HepG2 (cell line): ENCODE measurements around the gene PEPD. TPM values are rescaled to one million over a fixed set of nuclear protein-coding genes. Genes with fewer than 3 reads are reported as not detected.

ENCODE experiments used
- ATM ChIP-seq: fragments of 450-650 bp; IDR thresholded peaks from 2 replicates; pipeline ENCODE4 v1.7.1; 2017; ENCODE audit warnings: mild to moderate bottlenecking, borderline replicate concordance
- ERF ChIP-seq: IDR thresholded peaks from 2 replicates; pipeline ENCODE4 v1.6.1; 2018; ENCODE audit warnings: missing biosample characterization, missing genetic modification reagents
- FOXK2 ChIP-seq: fragments of 450-650 bp; IDR thresholded peaks from 2 replicates; pipeline ENCODE4 v1.6.1; 2016
- ISX ChIP-seq: sonication (generic); formaldehyde crosslinking; conservative IDR thresholded peaks from 2 replicates; pipeline ENCODE4 v1.5.0; 2020; ENCODE audit warnings: missing genetic modification reagents
- JARID2 ChIP-seq: sonication (generic); formaldehyde crosslinking; IDR thresholded peaks from 2 replicates; pipeline ENCODE4 v1.8.1; 2023; ENCODE audit warnings: missing genetic modification reagents, inconsistent platforms; ENCODE audit not compliant: insufficient replicate concordance
- KLF15 ChIP-seq: sonication (generic); formaldehyde crosslinking; IDR thresholded peaks from 2 replicates; pipeline ENCODE4 v1.8.1; 2023; ENCODE audit warnings: borderline replicate concordance, mild to moderate bottlenecking, inconsistent platforms, missing genetic modification reagents, mixed read lengths
- MIXL1 ChIP-seq: IDR thresholded peaks from 2 replicates; pipeline ENCODE4 v1.6.1; 2016
- NFKBIZ ChIP-seq: IDR thresholded peaks from 2 replicates; pipeline ENCODE4 v1.6.1; 2018; ENCODE audit warnings: missing genetic modification reagents, missing compliant biosample characterization
- NR2F6 ChIP-seq, 2 experiments: IDR thresholded peaks; 2 replicates each; pipeline ENCODE4 v1.6.1; 2016; ENCODE audit warnings: antibody characterized with exemption in 1 of 2, mild to moderate bottlenecking in 1 of 2
- SAFB2 ChIP-seq: sonication (generic); formaldehyde crosslinking; IDR thresholded peaks from 2 replicates; pipeline ENCODE4 v1.5.1; 2020; ENCODE audit warnings: missing genetic modification reagents, low read depth, mild to moderate bottlenecking, borderline replicate concordance
- SIX4 ChIP-seq: sonication (generic); formaldehyde crosslinking; IDR thresholded peaks from 2 replicates; pipeline ENCODE4 v1.4.0; 2020; ENCODE audit warnings: missing genetic modification reagents
- polyA plus RNA-seq, 8 experiments: library from polyadenylated mRNA; depleted of rRNA in 3 of 8; stranded (reverse) in 7 of 8; unstranded in 1 of 8; fragments of >200 nt; fragmentation: Illumina TruSeq in 4 of 8; extraction: Trizol in 4 of 8; gene quantifications; 2 replicates each; pipeline versions ENCODE4 v1.2.1 to v1.2.3, GENCODE V29; 2011 to 2016; ENCODE audit warnings: low read depth in 4 of 8, missing spikeins in 1 of 8, mixed read lengths in 1 of 8; ENCODE audit not compliant: insufficient read depth in 1 of 8
- total RNA-seq, 5 experiments: library from RNA; depleted of rRNA; stranded (reverse); fragments of >200 nt; fragmentation: Illumina TruSeq; extraction: Trizol; gene quantifications; 2 replicates each; pipeline ENCODE4 v1.2.3, GENCODE V29; 2016; ENCODE audit warnings: low read depth in 1 of 5
- TF ChIP-seq, protein P1 (sequence below): sonication (generic); formaldehyde crosslinking; IDR thresholded peaks from 2 replicates; pipeline ENCODE4 v1.8.0; 2022; ENCODE audit warnings: missing genetic modification reagents, low read depth, mild to moderate bottlenecking, borderline replicate concordance
- TF ChIP-seq, protein P2 (sequence below): sonication (generic); formaldehyde crosslinking; IDR thresholded peaks from 2 replicates; pipeline ENCODE4 v1.4.0; 2020; ENCODE audit warnings: mild to moderate bottlenecking, low read depth, missing genetic modification reagents
- TF ChIP-seq, protein P3 (sequence below): sonication (generic); formaldehyde crosslinking; IDR thresholded peaks from 2 replicates; pipeline ENCODE4 v1.4.0; 2020; ENCODE audit warnings: missing genetic modification reagents
- TF ChIP-seq, protein P4 (sequence below): sonication (generic); formaldehyde crosslinking; IDR thresholded peaks from 2 replicates; pipeline ENCODE4 v1.4.0; 2020; ENCODE audit warnings: missing genetic modification reagents, borderline replicate concordance
- TF ChIP-seq, protein P5 (sequence below): sonication (generic); formaldehyde crosslinking; IDR thresholded peaks from 2 replicates; pipeline ENCODE4 v1.5.0; 2020; ENCODE audit warnings: missing genetic modification reagents
- TF ChIP-seq, protein P6 (sequence below): sonication (generic); formaldehyde crosslinking; IDR thresholded peaks from 2 replicates; pipeline ENCODE4 v1.5.1; 2020; ENCODE audit warnings: mild to moderate bottlenecking, missing genetic modification reagents, moderate library complexity
- TF ChIP-seq, protein P7 (sequence below): sonication (generic); formaldehyde crosslinking; IDR thresholded peaks from 2 replicates; pipeline ENCODE4 v1.9.0; 2022; ENCODE audit warnings: missing genetic modification reagents, mild to moderate bottlenecking, borderline replicate concordance

The PEPD gene
- total and polyA plus RNA-seq, 2 of the 13 experiments (the other 11 are each of a cell fraction or from before 2014, with no cell fraction given): 60.7 to 75.1 TPM

DNA sequence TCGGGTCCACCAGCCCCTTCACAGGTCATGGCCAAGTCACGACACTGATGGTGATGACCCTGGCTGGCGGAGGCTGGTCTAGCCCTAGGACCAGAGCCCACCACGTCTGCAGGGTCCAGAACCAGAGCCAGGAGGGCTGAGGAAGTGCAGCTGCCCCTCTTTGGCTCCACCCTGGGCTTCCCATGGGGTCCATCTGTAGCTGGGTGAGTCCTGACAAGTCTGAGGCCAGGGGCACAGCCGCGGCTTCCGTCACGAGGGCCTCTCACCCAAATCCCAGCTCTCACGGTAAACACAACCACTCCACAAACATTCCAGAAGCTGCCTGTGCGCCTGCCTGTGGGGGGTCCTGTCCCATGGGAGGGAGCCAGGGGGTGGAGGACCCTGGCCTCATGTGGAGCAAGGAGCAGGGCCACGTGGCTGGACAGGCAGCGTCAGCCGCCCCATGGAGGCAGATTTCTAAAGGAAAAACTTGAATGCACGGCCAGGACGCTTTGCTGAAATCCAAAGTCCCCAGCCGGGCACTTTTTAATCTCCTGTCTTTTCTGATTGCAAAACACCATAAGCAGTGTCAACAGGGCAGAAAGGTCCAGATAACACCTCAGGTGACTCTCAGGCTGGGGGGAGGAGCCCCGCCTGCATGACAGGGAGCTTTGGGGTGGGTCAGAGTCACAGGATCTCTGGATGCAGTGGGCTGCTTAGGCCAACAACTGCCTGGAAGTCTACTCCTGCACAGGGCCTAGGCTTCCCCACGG lies 118.2 kb downstream of the PEPD start (continued):
- TF ChIP-seq FOXK2 (peak; percentile 84), NR2F6 (IDR thresholded peaks at IDR 0.05) (peak; percentile 94), NR2F6 (CRISPR knock-in tag; IDR thresholded peaks at IDR 0.05) (peak; percentile 85), NFKBIZ (CRISPR knock-in tag) (peak; percentile 91; the same call in 1 of the 2 replicates), ISX (CRISPR knock-in tag) (0 out of 2 replicates have a peak, but pooled peaks have one; percentile 80), ERF (peak; percentile 98), JARID2 (CRISPR knock-in tag) (no peak), SIX4 (CRISPR knock-in tag) (peak; percentile 76; the same call in 1 of the 2 replicates), ATM (no peak), KLF15 (CRISPR knock-in tag) (peak; percentile 96; the same call in 1 of the 2 replicates), SAFB2 (peak; percentile 91), MIXL1 (peak; percentile 72)
- TF ChIP-seq, protein P1, sequence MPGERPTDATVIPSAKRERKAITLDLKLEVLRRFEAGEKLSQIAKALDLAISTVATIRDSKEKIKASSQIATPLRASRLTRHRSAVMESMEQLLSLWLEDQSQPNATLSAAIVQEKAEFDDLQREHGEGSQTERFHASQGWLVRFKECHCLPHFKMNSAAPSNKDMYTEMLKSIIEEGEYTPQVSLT (CRISPR knock-in tag): peak; percentile 90; the same call in 1 of the 2 replicates
- TF ChIP-seq, protein P2, sequence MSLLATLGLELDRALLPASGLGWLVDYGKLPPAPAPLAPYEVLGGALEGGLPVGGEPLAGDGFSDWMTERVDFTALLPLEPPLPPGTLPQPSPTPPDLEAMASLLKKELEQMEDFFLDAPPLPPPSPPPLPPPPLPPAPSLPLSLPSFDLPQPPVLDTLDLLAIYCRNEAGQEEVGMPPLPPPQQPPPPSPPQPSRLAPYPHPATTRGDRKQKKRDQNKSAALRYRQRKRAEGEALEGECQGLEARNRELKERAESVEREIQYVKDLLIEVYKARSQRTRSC (CRISPR knock-in tag): 0 out of 2 replicates have a peak, but pooled peaks have one; percentile 36
- TF ChIP-seq, protein P3, sequence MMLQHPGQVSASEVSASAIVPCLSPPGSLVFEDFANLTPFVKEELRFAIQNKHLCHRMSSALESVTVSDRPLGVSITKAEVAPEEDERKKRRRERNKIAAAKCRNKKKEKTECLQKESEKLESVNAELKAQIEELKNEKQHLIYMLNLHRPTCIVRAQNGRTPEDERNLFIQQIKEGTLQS: no peak
- TF ChIP-seq, protein P4, sequence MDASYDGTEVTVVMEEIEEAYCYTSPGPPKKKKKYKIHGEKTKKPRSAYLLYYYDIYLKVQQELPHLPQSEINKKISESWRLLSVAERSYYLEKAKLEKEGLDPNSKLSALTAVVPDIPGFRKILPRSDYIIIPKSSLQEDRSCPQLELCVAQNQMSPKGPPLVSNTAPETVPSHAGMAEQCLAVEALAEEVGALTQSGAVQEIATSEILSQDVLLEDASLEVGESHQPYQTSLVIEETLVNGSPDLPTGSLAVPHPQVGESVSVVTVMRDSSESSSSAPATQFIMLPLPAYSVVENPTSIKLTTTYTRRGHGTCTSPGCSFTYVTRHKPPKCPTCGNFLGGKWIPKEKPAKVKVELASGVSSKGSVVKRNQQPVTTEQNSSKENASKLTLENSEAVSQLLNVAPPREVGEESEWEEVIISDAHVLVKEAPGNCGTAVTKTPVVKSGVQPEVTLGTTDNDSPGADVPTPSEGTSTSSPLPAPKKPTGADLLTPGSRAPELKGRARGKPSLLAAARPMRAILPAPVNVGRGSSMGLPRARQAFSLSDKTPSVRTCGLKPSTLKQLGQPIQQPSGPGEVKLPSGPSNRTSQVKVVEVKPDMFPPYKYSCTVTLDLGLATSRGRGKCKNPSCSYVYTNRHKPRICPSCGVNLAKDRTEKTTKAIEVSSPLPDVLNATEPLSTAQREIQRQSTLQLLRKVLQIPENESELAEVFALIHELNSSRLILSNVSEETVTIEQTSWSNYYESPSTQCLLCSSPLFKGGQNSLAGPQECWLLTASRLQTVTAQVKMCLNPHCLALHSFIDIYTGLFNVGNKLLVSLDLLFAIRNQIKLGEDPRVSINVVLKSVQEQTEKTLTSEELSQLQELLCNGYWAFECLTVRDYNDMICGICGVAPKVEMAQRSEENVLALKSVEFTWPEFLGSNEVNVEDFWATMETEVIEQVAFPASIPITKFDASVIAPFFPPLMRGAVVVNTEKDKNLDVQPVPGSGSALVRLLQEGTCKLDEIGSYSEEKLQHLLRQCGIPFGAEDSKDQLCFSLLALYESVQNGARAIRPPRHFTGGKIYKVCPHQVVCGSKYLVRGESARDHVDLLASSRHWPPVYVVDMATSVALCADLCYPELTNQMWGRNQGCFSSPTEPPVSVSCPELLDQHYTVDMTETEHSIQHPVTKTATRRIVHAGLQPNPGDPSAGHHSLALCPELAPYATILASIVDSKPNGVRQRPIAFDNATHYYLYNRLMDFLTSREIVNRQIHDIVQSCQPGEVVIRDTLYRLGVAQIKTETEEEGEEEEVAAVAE (CRISPR knock-in tag): peak; percentile 82; the same call in 1 of the 2 replicates
- TF ChIP-seq, protein P5, sequence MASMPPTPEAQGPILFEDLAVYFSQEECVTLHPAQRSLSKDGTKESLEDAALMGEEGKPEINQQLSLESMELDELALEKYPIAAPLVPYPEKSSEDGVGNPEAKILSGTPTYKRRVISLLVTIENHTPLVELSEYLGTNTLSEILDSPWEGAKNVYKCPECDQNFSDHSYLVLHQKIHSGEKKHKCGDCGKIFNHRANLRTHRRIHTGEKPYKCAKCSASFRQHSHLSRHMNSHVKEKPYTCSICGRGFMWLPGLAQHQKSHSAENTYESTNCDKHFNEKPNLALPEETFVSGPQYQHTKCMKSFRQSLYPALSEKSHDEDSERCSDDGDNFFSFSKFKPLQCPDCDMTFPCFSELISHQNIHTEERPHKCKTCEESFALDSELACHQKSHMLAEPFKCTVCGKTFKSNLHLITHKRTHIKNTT (CRISPR knock-in tag): no peak
- TF ChIP-seq, protein P6, sequence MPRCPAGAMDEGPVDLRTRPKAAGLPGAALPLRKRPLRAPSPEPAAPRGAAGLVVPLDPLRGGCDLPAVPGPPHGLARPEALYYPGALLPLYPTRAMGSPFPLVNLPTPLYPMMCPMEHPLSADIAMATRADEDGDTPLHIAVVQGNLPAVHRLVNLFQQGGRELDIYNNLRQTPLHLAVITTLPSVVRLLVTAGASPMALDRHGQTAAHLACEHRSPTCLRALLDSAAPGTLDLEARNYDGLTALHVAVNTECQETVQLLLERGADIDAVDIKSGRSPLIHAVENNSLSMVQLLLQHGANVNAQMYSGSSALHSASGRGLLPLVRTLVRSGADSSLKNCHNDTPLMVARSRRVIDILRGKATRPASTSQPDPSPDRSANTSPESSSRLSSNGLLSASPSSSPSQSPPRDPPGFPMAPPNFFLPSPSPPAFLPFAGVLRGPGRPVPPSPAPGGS (CRISPR knock-in tag): peak; percentile 95
- TF ChIP-seq, protein P7, sequence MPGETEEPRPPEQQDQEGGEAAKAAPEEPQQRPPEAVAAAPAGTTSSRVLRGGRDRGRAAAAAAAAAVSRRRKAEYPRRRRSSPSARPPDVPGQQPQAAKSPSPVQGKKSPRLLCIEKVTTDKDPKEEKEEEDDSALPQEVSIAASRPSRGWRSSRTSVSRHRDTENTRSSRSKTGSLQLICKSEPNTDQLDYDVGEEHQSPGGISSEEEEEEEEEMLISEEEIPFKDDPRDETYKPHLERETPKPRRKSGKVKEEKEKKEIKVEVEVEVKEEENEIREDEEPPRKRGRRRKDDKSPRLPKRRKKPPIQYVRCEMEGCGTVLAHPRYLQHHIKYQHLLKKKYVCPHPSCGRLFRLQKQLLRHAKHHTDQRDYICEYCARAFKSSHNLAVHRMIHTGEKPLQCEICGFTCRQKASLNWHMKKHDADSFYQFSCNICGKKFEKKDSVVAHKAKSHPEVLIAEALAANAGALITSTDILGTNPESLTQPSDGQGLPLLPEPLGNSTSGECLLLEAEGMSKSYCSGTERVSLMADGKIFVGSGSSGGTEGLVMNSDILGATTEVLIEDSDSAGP (CRISPR knock-in tag): peak; percentile 89
